Panc1 (cell line): Measurements from ENCODE around the gene TFF3.

Experiments used
- POLR2AphosphoS5 ChIP-seq: IDR thresholded peaks from 2 replicates; pipeline ENCODE4 v1.6.1; 2012; ENCODE audit warnings: mild to moderate bottlenecking, low read depth, low read length, moderate library complexity
- SIN3A ChIP-seq: IDR thresholded peaks from 2 replicates; pipeline ENCODE4 v1.6.1; 2012; ENCODE audit warnings: low read depth, mild to moderate bottlenecking, low read length, moderate library complexity, borderline replicate concordance; ENCODE audit not compliant: insufficient read depth
- TF ChIP-seq, protein P1 (sequence below): fragments of 450-650 bp; IDR thresholded peaks from 2 replicates; pipeline ENCODE4 v1.5.1; 2017; ENCODE audit warnings: mild to moderate bottlenecking
- TF ChIP-seq, protein P2 (sequence below), 2 experiments: IDR thresholded peaks; 2 replicates each; pipeline ENCODE4 v1.6.1; 2011 to 2012; ENCODE audit warnings: low read depth in 2 of 2, control low read depth in 1 of 2, low read length in 1 of 2, mild to moderate bottlenecking in 1 of 2, moderate library complexity in 1 of 2; ENCODE audit not compliant: insufficient read depth in 1 of 2

DNA sequence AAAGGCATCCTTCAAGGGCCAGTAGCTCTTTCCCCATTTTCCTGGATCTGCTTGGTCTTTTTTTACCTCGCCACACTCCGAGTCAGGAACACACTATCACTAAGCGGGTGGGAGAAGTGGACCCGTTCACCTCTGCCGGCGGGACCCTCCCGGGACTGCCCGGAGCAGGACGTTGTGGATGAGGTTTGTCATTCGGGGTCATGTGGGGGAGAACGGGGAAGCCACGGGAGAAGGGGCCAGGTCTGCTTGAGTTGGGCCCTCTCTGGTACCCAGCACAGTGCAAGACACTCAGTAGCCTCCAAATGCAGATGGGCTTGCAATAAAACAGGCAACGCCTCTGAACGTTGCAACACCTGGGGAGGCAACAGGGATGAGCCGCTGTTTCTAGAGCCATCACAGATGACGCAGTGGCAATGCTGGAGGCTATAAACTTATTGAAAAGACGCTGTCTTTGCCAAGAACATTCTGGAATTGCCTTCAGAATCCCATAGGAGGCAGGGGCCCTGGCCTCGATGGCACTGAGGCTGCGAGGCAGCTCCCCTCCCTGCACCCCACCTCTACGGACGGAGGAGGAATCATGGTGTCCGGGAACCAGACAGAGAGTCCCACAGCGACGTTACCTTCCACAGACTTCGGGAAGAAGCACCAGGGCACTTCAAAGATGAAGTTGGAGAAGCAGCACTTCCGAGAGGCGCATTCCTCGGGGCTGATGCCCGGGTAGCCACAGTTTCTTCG lies 31.8 kb upstream of the TFF3 start:
- TF ChIP-seq, protein P1, sequence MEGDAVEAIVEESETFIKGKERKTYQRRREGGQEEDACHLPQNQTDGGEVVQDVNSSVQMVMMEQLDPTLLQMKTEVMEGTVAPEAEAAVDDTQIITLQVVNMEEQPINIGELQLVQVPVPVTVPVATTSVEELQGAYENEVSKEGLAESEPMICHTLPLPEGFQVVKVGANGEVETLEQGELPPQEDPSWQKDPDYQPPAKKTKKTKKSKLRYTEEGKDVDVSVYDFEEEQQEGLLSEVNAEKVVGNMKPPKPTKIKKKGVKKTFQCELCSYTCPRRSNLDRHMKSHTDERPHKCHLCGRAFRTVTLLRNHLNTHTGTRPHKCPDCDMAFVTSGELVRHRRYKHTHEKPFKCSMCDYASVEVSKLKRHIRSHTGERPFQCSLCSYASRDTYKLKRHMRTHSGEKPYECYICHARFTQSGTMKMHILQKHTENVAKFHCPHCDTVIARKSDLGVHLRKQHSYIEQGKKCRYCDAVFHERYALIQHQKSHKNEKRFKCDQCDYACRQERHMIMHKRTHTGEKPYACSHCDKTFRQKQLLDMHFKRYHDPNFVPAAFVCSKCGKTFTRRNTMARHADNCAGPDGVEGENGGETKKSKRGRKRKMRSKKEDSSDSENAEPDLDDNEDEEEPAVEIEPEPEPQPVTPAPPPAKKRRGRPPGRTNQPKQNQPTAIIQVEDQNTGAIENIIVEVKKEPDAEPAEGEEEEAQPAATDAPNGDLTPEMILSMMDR = no peak
- no peak for TF ChIP-seq SIN3A
- TF ChIP-seq, protein P2, sequence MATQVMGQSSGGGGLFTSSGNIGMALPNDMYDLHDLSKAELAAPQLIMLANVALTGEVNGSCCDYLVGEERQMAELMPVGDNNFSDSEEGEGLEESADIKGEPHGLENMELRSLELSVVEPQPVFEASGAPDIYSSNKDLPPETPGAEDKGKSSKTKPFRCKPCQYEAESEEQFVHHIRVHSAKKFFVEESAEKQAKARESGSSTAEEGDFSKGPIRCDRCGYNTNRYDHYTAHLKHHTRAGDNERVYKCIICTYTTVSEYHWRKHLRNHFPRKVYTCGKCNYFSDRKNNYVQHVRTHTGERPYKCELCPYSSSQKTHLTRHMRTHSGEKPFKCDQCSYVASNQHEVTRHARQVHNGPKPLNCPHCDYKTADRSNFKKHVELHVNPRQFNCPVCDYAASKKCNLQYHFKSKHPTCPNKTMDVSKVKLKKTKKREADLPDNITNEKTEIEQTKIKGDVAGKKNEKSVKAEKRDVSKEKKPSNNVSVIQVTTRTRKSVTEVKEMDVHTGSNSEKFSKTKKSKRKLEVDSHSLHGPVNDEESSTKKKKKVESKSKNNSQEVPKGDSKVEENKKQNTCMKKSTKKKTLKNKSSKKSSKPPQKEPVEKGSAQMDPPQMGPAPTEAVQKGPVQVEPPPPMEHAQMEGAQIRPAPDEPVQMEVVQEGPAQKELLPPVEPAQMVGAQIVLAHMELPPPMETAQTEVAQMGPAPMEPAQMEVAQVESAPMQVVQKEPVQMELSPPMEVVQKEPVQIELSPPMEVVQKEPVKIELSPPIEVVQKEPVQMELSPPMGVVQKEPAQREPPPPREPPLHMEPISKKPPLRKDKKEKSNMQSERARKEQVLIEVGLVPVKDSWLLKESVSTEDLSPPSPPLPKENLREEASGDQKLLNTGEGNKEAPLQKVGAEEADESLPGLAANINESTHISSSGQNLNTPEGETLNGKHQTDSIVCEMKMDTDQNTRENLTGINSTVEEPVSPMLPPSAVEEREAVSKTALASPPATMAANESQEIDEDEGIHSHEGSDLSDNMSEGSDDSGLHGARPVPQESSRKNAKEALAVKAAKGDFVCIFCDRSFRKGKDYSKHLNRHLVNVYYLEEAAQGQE (IDR thresholded peaks at IDR 0.05; ENCODE audit: insufficient read depth in 1 of 2, low read depth in 2 of 2, low read length in 1 of 2) = no peak
- no peak for TF ChIP-seq POLR2AphosphoS5
